HG03439 (cell line): Measurements from ENCODE around the gene MTLN.
"Not testable (repeated sequence)": the region's sequence is repeated elsewhere in the genome, so short reads cannot be mapped to it uniquely, and the experiment has no call there.

Source experiments
- ATAC-seq: cut with Tn5 transposase; IDR thresholded peaks from one replicate; pipeline ENCODE4 v1.9.1; 2021; ENCODE audit warnings: mild to moderate bottlenecking, moderate library complexity; ENCODE audit not compliant: unreplicated experiment

Gene MTLN, protein sequence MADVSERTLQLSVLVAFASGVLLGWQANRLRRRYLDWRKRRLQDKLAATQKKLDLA

DNA sequence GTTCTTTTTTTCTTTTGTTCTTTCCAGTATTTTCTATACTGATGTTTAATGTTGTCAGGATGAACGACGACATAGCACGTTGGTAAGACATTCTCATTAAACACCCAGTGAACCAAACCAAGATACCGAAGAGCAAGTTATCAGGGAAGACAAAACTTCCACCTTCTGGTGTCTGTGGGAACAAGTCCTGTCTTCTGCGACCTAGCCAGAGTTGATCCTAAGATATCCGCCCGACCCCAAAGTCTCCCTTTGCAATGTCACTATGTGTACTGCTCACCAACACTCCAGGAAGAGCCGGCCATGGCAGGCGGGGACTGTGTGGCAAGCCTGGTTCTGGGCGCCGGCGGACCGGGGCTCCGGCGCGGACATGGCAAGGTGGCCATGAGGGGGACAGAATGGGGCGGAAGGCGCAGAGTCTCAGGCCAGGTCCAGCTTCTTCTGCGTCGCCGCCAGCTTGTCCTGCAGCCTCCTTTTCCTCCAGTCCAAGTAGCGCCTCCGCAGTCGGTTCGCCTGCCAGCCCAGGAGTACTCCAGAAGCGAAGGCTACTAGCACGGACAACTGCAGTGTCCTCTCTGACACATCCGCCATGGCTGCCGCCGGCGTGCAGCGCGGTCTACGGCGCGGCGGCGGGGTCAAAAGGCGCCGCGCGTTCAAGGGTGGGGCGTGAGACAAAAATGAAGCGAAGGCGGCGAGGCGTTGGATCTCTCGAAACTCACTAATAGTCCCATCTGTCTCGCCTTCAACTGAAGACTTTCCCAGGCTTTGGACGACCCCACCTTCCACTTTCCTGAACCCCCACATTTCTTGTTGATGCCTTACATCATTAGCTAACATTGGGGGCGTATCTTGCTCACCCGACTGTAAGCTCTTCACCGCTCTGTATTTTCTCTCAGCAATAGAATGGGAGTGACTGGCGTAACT is at the start of gene MTLN:
Gene MTLN, minus strand, starts transcription at position 610 of the 921 bp plus-strand sequence. Its CDS starts 22 bp downstream, at position 588.
- ATAC-seq, result peak; percentile 81

DNA sequence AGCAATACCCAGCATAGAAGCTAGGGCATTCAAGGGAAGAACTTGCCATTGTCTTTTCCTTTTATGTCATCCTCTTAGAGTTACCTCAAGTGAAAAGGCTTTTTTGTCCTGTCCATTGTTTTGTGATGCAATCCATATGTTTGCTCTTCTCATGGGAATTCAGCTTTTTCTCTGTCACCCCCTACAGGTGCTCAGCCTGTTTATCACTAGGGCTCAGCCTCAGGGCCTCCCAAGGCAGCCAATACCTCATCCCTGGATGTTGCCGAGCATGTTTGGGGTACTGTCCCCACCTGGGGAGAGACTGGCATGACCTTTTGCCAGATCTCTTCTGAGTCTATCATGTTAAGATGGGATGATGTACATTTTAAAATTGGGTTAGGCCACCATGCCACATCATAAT is 49.6 kb upstream of the MTLN start:
- not testable (repeated sequence) for ATAC-seq

DNA sequence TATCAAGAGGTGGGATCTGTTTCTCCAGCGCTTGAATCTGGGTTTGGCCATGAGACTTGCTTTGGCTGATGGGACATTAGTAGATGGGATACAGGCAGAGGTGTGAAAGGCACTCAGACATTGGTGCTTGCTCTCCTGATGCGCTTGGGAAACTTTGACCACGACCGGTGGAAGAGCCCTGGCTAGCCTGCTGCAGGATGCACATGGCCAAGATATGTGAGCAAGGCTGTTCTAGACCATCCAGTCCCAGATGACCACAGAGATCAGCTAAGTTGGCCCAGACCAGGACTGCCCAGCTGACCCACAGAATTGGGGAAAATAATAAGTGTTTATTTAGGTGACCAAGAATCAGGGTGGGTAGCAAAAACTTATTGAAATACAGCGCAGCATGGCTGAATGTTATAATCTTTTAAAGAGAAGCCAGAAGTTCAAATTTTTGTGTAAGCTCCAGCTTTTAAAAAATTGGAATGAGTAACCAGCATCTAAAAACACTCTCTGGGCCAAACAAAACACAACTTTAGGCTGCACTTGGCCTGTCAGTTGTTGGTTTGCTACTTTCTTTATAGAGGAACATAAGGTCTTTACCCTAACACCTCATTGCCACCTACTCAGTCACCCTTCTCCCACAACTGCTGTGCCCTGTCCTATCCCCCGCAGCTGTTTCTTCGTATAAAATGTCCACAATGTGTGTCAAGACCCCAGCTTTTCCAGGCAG is 35.9 kb upstream of the MTLN start:
- ATAC-seq, result not testable (repeated sequence)

DNA sequence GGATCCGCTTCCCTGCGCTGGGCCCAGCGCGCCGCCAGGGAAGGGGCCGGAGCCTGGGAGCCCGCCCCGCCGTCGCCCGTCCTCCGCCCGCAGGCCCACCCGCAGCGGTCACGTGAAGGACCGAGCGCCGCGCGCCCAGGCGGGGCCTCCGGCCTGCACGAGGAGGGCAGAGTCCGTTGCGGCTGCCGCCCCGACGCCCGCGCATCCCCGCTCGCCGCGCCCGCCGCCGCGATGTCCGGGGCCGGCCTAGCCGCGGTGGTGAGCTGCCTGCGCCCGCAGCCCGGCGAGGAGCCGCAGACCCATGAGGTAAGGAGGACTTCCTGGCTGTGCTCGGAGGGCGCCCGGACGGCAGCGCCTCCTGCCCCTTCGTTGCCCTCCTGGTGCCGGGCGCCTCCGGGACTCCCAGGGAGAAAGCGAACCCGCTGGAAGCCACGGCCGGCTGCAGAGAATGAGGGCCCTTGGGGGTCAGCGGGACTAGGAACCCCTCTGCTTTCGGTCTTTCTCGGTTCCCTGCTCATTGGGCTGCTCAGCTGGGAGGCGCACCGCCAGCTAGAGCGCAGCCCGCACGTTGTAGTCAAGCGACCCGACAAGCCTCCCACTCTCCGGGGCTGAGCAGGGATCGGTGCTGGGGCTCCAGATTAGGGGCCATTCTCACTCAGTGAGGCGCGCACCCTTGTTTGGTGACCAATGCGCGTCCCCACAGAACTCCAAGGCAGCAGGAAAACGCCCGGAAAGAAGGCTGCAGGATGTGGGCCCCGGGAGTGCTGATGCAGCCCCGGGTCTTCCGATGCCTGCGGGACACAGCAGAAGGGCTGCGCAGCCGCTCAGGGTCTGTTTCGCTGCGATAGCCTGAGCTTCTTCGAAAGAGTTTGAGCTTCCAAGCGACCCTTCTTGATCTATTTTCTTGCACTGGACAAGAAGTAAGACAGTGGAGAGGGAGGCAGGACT is 33.4 kb upstream of the MTLN start:
- not testable (repeated sequence) for ATAC-seq

DNA sequence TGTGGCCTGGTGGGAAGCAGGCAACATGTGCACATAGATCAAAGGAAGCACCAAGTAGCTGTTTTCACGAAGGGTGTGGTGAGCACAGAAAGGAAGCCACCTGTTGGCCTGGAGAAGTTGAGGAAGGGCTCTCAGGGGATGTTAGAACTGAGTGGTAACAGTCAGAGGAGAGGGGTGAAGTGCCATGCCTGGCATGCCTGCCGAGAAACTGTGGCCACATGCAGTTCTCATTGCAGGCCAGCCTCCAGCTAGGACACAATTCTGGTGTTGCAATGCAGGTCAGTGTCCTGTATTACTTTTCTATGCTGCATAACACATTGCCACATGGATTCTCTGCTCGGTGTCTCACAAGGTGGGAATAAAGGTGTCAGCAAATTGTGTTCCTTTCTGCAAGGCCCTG is 30.9 kb upstream of the MTLN start:
- not testable (repeated sequence) for ATAC-seq

DNA sequence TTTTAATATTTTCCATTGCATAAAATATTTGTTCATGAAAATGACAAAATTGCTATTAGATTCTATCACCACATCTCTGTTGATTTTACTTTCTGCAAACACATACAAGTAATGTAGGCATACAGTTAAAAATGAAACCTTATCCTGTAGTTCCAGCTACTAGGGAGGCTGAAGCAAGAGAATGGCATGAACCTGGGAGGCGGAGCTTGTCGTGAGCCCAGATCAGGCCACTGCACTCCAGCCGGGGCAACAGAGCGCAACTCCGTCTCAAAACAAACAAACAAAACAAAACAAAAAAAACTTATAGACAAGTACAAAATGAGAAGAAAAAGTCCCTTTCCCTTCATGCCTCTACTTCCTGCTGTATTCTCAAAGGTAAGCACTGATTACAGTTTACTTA is 22.2 kb upstream of the MTLN start:
- not testable (repeated sequence) for ATAC-seq

DNA sequence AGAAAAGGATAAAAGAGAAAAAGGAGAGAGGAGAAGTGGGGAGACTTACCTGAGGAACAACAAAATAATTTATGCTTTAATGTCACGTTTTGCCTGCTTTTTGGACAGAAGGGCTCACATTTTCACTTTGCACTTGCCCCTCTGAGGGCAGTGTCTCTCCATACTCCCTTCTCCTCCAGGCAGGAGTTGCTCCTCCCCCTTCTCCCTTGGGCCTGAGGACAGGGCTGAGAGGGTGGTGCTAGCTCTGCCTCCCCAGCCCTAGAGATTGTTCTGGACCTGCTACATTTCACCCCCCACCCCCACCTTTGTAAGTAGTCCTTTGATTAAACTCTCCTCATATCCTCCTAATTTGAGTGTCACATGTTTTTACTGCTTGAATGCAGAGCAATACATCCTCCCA is 17.5 kb upstream of the MTLN start:
- not testable (repeated sequence) for ATAC-seq

DNA sequence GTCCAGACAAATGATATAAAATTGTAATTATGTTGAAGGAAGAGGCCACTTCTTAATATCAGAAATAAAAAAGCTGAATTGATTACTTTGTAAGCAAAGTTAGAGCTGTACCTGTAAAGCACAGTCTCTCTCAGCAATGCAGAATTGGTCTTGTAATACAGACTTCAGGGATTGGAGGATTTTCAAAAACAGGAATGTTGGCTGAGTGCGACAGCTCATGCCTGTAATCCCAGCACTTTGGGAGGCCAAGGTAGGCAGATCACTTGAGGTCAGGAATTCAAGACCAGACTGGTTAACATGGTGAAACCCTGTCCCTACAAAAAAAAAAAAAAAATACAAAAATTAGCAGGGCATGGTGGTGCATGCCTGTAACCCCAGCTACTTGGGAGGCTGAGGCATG is 10.3 kb upstream of the MTLN start:
- not testable (repeated sequence) for ATAC-seq

DNA sequence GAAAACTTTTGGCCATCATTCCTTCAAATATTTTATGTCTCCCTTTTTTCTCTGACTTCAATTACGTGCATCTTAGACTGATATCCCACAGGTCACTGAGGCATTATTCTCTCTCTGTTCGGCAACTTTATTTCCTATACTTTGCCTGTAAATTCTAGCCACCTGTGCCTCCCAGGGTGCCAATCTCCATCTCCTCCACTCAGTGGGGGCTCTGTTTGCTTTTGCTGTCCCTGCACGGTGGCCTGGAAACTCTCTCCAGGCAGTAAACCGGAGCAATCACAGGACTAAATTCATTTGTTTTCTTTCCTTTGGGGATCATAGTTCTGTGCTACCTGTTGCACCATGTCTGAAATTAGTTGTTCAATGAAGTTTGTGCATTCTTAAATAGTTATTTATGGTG is 9.6 kb upstream of the MTLN start:
- no peak for ATAC-seq

DNA sequence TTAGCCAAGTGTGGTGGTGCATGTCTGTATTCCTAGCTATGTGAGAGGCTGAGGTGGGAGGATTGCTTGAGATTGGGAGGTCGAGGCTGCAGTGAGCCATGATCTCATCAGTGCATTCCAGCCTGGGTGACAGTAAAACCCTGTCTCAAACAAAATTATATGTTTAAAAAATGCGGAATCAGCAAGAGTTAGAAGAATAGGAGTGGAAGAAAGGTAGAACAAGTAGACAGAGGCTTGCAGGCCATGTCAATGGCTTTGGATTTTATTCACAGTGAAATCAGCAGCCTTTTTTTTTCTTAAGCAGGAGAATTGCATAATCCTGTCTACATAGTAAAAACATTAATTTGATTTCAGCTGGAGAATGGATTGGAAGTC is 7.8 kb upstream of the MTLN start:
- ATAC-seq, result no peak

DNA sequence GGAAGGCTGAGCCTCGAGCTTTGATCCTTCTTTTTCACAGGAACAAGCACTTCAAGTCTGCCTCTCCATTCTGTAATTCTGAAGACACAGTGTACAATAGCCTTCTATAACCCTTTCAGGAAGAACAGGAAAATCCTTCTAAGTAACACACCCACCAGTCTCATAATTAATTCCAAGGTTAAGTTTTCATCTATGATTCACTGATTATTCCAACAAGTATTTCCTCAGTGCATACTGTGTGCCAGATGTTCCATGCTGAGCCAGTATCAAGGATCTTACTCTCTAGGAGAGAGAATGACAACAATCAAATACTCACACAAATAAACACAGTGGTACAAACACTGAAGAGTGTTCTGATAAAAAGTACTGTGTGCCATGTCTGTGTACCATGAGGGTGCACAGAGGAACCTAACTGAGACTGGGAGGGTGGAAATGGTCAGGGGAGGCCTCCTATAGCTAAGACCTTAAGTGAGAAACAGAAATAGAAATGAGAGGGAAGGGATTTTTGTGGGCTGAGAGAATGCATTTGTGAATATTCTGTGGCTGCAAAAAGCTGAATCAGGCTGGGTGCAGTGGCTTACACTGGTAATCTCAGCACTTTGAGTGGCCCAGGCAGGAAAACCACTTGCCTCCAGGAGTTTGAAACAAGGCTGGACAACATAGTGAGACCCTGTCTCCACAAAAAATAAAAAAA is 7.3 kb upstream of the MTLN start:
- no peak for ATAC-seq

DNA sequence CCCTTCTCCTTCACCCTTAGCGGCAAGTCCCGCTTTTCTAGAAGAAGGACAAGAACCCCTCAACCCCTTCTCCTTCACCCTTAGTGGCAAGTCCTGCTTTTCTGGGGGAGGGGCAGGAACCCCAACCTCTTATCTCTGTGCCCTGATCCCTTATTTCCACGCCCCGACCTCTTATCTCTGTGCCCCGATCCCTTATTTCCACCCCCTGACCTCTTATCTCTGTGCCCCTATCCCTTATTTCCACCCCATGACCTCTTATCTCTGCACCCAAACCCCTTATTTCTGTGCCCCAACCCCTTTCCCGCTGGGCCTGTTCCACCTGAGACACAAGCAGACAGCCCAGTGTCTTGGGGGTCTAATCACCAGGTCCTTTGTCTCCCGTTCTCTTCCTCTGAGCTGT is 6.5 kb upstream of the MTLN start:
- not testable (repeated sequence) for ATAC-seq

DNA sequence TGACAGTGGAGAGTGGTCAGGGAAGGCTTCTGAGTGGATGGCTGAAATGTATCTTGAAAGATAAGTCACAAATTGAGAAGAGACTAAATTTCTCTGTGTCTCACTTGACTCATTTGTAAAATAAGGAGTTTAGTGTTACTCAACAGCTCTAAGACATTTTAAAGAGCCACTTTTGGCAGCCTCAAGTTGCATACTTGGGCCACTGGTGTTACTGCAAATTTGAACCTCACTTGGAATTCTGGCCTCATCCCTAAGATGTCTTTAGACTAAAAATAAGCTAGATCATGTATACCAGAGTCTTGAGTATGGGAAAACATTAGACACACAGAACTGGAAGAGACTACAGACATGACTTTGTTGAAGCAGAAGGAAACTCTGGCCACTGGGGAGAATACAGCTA is 4.5 kb upstream of the MTLN start:
- no peak for ATAC-seq

DNA sequence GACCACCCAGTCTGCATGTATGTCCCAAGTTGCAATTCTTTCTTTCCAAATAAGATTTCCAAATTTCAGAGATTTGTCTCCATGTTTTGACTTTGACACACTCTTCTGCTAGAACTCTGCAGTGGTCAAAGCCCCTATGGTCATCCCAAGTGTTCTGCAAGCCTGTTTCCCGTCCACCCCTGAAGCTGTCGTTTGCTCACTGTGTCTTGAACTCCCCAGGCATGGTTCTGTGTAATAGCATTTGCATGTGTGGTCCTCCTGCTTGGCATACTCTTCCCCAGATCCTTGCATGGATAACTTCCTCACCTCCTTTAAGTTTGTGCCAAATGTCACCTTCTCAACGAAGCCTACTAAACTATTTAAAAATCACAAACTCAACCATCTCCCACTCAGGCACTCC is 3.9 kb upstream of the MTLN start:
- ATAC-seq, result no peak

DNA sequence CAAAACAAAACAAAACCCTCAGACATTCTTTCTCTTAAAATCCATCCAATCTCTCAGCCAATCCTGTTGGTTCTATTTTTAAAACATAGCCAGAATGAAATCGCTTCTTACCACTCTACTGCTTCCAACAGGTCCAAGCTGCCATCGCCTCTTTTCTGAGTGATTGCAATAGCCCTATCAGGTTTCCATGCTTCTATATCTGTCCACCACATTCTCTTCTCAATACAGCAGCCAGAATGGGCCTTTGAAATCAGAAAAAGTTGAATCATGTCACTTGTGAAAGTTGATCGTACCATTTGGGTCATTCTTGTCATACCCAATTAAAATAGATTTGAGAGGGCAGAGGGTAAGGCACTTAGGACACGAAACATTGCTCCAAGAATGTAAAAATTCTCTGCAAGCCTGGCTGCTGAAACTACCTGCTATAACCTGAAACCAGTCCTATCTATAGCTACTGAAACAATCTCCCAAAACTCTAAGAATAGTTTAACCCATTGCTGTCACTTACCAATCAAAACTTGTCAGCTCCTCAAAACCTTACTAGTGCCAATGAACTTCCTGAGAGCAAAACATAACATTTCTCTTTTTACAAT is 3.3 kb upstream of the MTLN start:
- no peak for ATAC-seq

DNA sequence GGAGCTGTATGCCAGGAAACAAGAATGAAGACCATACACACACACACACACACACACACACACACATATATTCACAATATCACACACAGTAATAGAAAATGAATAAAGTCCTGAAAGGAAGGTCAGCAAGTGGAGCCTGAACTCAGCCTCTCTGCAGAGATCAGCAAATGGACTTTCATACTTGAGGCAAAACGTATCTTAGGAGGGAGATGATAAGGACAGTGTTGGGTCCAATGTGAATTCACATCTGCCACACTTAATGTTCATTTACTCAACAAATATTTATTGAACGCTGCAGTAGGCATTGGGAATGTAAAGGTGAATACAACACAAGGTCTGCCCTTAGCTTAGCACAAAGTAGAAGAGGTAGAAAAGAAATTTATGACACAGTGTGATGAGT is 2.7 kb upstream of the MTLN start:
- no peak for ATAC-seq

DNA sequence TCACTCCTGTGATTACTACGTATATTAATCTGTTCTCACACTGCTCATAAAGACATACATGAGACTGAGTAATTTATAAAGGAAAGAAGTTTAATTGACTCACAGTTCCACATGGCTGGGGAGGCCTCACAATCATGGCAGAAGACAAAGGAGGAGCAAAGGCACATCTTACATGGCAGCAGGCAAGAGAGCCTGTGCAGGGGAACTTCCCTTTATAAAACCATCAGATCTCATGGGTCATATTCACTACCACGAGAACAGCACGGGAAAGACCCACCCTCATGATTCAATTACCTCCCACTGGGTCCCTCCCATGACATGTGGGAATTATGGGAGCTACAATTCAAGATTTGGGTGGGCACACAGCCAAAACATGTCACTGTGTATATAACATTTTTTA is 1.2 kb upstream of the MTLN start:
- not testable (repeated sequence) for ATAC-seq

DNA sequence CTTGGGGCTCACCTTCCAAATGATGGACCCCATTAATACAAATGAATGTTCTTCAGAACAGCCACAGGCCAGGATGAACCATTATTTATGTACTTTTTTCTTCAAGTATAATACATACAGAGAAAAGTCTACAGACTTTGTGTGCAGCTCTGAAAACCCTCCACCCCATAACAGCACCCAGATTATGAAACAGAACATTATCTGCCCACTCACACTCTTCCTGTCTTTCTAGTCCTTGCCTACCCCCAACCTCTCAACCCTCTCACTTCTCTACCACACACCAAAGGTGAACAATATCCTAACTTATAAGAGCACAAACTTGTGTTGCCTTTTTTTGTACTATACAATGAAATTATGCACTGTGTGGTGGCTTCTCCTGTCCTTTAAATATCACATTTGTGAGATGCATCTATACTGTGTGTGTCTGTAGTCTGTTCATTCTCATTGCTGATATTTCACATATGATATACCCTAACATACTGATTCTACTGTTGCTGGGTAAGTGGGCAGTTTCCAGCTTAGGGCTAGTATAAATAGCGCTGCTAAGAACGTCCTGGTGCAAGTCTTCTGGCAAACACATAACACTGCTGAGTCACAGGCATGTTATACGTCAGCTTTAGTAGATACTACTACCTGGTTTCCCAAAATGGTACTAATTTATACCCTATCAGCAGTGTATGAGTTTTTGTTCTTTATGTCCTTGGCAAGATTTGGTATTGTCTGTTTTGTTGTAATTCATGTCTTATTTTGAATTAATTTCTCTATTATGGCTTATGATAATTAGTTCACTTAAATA is 6.5 kb downstream of the MTLN start:
- no peak for ATAC-seq
